Inferior parietal cortex (tissue), 1 donor: Measurements from ENCODE around the gene TBCA.
"Not testable (repeated sequence)": the region's sequence is repeated elsewhere in the genome, so short reads cannot be mapped to it uniquely, and the experiment has no call there.

Experiments
- DNase-seq: peaks from one replicate; pipeline ENCODE4 v3.0.0-alpha.2; 2016; ENCODE audit errors: extremely low spot score

Gene TBCA

GRCh38 chr5:77773734-77774280 lies 2.3 kb downstream of the TBCA start:
- no peak for DNase-seq

DNA sequence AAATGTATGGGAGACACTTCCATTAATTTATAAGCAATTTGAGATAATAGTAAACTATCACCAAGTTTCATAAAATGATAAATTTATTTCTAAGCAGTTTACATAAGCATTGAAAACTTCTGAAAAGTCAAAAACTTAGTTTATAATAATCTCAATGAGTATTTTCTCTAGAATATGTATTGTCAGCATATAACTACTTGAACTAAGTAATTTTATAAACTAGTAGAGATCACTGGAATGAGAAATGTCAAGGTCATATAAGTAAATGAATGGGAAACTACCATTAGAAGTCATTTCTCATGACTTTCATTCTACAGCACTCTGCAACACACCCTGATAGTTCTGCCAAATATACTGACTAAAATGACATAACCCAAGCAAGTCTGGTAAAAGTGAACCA lies 3.4 kb downstream of the TBCA start:
- no peak for DNase-seq

DNA sequence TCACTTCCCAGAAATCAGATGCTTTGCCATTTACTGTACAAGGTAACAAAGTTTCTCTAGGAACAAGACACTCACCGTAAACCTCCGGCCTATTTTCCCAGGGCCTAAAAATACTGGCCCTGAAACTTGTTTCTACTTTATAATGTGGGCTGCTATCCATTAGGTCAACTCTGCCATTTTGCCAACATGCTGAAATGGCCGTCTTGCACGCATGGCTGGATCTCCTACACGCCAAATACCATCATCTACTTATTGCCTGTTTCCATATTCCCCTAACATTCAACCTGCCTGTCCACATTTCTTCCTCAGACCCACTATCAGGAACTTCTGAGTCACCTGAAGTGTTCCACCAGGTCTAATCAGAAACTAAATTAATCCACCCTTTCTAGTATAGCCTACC lies 4.7 kb downstream of the TBCA start:
- no peak for DNase-seq

- DNase-seq: no peak
These were observed 5.7 kb downstream of the TBCA start for GRCh38 chr5:77770293-77771005.

DNA sequence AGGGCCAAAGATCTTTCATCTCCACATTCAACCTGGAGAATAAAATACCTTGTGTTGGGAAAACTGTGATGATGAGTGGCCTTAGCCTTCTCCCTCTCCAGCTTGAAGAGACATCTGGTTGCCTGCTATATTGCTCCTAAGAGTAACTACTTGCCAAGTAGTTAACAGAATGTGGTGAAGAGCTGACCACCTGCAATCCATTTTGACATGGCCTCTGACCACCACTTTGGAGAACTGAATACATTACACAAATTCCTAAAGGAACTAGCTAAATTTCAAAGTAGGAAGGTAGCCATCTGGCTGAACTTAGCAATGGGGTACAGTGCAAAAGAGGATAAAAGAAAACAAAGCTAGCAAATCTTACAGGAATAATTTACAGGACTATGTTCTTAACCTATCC lies 7.2 kb downstream of the TBCA start:
- no peak for DNase-seq

GRCh38 chr5:77767301-77767700 lies 8.8 kb downstream of the TBCA start:
- DNase-seq: no peak

DNA sequence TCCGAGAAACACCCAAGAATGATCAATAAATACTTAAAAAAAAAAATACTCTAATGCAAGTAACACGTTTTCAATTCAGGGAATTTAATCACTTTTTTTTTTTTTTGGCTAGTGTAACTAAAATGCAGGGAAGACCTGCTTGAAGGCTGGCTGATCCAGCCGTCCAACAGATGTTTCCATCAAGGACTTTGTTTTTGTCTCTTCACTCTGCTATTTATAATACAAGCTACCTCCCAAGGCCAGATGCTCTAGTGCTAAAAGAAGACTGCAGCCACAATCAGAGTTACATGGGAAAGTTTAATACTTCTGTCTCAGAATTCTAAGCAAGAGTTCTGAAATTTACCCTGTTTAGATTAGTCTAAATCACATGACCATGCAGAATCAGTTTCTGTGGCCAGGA lies 14.5 kb downstream of the TBCA start:
- DNase-seq: no peak

DNA sequence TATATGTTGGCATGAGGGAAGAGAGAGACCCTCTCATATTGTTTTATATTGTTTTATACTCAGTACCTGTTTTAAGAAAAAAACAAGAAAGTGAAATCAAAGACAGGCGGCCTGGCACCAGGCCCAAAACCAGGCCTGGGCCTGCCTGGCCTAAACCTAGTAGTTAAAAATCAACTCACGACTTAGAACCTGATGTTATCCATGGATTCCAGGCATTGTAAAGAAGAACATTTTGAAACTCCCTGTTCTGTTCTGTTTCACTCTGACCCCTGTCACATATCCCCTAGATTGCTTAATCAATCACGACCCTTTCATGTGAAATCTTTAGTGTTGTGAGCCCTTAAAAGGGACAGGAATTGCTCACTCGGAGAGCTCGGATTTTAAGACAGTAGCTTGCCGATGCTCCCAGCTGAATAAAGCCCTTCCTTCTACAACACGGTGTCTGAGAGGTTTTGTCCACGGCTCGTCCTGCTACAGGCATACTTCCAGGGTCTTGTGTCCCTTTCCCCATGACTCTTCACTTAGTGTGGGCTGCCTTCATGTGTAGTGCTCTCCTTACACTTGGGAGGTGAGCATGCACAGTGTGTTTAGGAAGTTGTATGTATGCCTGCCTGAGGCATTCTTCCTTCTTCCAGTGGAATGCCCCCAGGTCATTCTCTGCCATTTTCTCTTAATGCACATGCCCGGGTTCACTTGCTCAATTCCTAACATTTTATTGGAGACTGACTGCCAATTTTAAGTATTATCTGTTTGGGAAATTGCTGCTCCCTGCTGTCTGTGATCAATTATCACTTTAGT lies 17.8 kb downstream of the TBCA start:
- no peak for DNase-seq

DNA sequence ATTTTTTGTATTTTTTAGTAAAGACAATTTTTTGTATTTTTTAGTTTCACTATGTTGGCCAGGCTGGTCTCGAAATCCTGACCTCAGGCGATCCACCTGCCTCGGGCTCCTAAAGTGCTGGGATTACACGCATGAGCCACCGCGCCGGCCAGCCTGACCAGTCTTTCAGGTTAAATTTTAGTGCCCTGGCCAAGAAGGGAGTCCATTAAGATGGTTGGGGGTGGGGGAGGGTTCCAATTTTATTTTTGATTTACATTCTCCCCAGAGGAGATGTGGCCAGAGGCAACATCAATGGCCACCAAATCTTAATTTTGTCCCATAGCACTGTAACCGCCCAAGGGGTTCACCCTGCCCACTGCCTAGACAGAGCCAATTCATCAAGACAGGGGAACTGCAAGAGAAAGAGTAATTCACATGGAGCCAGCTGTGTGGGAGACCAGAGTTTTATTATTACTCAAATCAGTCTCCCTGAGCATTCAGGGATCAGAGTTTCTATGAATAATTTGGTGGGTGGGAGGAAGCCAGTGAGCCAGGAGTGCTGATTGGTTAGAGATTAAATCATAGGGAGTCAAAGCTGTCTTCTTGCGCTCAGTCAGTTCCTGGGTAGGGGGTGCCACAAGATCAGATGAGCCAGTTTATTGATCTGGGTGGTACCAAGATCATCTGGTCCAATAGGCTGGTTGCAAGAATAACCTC lies 24.7 kb downstream of the TBCA start:
- no peak for DNase-seq

GRCh38 chr5:77750928-77751327 lies 25.2 kb downstream of the TBCA start:
- DNase-seq: not testable (repeated sequence)

DNA sequence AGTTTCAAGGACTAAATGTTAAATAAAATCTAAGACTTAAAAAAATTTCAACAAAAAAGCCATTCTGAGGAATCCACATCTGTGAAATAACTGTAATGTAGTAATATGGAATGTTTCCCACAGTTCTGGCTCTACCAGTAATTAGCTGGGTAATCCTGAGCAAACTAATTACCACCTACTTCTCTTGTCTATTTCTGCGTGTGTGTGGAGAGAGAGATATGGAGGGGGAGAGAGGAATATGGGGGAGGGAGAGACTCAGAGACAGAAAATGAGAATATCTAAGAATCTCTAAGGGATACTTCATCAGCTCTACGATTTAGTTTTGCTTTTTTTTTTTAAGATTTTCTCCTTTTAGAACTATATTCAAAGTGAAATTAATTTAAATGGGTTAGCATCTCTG lies 28.0 kb downstream of the TBCA start:
- DNase-seq: no peak

- DNase-seq: no peak
These were observed 32.0 kb downstream of the TBCA start for GRCh38 chr5:77744116-77744515.

GRCh38 chr5:77743181-77743580 lies 33.0 kb downstream of the TBCA start:
- DNase-seq: no peak

DNA sequence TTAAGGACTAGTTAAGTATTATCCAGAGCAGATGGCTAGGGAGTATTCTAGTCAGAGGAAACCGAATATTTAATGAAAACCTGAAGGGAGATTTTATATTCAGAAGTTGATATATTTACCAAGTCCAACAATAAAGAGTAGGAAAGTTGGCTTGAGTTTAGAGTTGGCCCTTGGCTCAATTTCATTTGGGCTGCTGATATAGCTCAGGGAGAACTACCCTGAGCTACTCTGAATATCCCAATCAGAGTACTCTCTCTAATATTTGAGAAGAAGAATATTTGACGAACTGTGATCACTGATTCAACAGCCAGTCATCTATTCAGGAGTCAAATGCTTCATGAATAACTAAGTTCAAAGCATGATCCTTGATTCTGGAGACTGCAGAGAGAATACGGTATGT lies 34.5 kb downstream of the TBCA start:
- no peak for DNase-seq

- DNase-seq: no peak
These were observed 41.3 kb downstream of the TBCA start for GRCh38 chr5:77734885-77735284.

DNA sequence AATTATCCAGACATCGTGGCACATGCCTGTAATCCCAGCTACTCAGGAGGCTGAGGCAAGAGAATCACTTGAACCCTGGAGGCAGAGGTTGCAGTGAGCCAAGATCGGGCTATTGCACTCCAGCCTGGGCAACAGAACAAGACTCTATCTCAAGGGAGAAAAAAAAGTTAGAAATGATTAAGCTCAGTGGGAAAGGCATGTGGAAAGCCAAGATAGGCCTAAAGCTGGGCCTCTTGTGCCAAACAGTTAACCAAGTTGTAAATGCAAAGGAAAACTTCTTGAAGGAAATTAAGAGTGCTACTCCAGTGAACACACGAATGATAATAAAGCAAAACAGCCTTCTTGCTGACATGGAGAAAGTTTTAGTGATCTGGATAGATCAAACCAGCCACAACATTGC lies 43.0 kb downstream of the TBCA start:
- no peak for DNase-seq

GRCh38 chr5:77727190-77727589 lies 48.9 kb downstream of the TBCA start:
- no peak for DNase-seq

GRCh38 chr5:77725616-77726015 lies 50.5 kb downstream of the TBCA start:
- no peak for DNase-seq

DNA sequence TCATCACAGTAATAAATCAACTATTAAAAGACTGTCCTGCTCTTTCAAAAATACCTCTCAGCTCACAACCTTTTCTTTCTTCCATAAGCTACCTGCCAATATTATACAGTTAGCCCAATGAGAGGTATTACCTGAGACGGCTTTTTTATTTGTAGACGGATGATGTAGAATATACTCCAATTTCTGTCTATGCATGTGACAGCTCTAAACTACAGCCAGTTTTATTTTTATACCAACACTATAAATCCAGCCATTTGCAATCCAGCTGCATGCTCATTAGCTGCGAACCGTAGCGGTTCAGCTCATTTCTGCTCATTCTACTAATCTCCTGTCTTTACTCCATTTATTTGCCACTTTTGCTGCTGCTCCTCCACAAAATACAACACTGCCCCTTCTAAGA lies 51.2 kb downstream of the TBCA start:
- no peak for DNase-seq

GRCh38 chr5:77719666-77720363 lies 56.3 kb downstream of the TBCA start:
- no peak for DNase-seq

DNA sequence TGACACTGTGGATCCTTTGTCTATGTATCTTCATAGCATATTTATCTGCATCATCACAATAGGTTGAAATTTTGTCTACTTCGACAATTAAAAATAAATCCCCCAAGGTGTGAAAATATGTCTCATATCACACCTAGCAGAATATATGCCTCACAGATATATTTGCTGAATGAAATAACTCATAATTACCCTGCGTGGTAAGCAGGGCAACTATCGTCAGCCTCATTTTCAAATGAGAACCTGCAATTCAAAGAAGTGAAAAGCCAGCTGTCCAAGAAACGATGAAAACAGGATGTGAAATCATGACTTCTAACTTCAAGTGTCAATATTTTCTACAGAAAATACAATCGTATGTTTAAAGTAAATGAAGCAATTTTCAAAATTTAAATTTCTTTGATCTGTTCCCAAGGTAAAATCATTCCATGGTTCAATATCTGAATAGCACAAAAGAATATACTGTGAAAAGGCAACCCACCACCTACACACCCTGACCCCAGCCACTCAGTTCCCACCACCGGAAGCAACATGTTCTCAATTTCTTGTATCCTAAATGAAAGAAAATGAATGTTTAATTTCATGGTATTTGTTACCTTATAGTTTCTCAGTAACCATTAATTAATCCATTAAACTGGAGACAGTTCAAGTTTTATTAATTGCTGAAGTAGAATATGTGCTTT lies 57.1 kb downstream of the TBCA start:
- DNase-seq: no peak
